Activated naive CD4-positive, alpha-beta T cell treated with Interleukin-2 at 50 U/mL for 16 hours (primary cell): ENCODE data around the gene CDH22.

Experiments used
- DNase-seq: peaks from one replicate; pipeline ENCODE4 v3.0.0-alpha.2; 2020

Gene CDH22

GRCh38 chr20:46133886-46134654 lies 174.2 kb downstream of the CDH22 start:
- no peak for DNase-seq

- DNase-seq = peak; percentile 58
Measured at GRCh38 chr20:46132705-46133120, 175.6 kb downstream of the CDH22 start.

GRCh38 chr20:46131396-46131795 lies 176.9 kb downstream of the CDH22 start:
- DNase-seq = no peak

GRCh38 chr20:46130534-46130933 lies 177.8 kb downstream of the CDH22 start:
- DNase-seq = no peak

- DNase-seq = no peak
Measured at GRCh38 chr20:46129955-46130481, 178.3 kb downstream of the CDH22 start.

- DNase-seq = no peak
Measured at GRCh38 chr20:46128310-46129151, 179.8 kb downstream of the CDH22 start.

- no peak for DNase-seq
Measured at GRCh38 chr20:46127396-46128010, 180.8 kb downstream of the CDH22 start.

GRCh38 chr20:46126440-46127056 lies 181.8 kb downstream of the CDH22 start:
- no peak for DNase-seq
